HL-60/S4 (cell line): Measurements from ENCODE around the gene ARL6IP6.

ENCODE experiments used
- in situ Hi-C: fragments of 300-500 bp; cut with MboI; formaldehyde crosslinking; loops from 2 replicates; pipeline ENCODE4 v1.14.3; 2022; ENCODE audit warnings: low sequenced_read_pairs

ARL6IP6 gene

GRCh38 chr2:152792974-152793373 lies 74.6 kb downstream of the ARL6IP6 start:
- in situ Hi-C loops: no loop called here

DNA sequence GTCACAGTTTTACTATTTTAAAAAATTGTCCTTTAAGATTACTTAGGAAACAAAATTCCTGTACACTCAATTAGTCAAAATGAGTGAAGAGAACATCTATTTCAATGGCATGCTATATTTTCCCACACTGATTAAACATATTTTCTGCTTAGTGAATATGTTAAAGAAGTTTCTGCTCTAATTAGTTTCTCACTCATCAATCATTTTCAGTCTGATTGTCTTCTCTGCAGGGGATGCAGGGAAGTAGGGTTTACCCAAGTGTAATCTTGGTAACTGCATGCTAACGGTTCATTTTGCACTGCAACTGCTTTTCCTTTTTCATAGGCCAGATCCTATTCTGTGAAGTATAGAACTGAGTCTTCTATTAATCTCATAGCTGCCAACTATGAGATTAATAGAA lies 78.5 kb downstream of the ARL6IP6 start:
- in situ Hi-C loops: no loop called here

DNA sequence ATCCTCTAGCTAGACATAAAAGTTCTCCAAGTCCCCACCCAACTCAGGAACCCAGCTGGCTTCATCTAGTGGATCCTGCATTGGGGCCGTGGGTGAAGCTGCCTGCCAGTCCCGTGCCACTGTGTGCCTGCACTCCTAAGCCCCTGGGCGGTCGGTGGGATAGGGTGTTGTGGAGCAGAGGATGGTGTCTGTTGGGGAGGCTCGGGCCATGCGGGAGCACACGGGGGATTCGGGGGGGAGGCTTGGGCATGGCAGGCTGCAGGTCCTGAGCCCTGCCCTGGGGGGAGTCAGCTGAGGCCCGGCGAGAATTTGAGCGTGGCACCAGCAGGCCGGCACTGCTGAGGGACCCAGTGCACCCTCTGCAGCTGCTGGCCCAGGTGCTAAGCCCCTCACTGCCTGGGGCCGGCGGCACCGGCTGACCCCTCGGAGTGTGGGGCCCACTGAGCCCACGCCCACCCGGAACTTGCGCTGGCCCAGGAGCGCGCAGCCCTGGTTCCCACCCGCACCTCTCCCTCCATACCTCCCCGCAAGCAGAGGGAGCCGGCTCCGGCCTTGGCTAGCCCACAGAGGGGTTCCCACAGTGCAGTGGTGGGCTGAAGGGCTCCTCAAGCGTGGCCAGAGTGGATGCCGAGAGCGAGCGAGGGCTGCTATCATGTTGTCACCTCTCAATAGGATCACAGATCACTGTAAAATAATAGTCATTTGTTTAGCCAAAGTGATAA lies 86.4 kb downstream of the ARL6IP6 start:
- in situ Hi-C loops: no loop called here

- in situ Hi-C loops: no loop called here
These were observed 93.5 kb downstream of the ARL6IP6 start for GRCh38 chr2:152811916-152812315.
